Adipocyte (in vitro differentiated cells): ENCODE data around the gene SACM1L.

Experiments
- DNase-seq: peaks from one replicate; pipeline ENCODE4 v3.0.0-alpha.2; 2015; ENCODE audit warnings: low read depth
- H3K27me3 ChIP-seq: replicated peaks from 2 replicates; pipeline ENCODE4 v1.7.0; 2013; ENCODE audit warnings: mild to moderate bottlenecking, low read length, moderate library complexity; ENCODE audit not compliant: control insufficient read depth, insufficient read depth
- H3K36me3 ChIP-seq: 2 replicates; pipeline ENCODE4 v1.7.0; 2013; ENCODE audit warnings: low read length, mild to moderate bottlenecking, moderate library complexity; ENCODE audit not compliant: control insufficient read depth, insufficient read depth, severe bottlenecking
- H3K4me1 ChIP-seq: 2 replicates; pipeline ENCODE4 v1.7.0; 2013; ENCODE audit warnings: mild to moderate bottlenecking, low read length, moderate library complexity; ENCODE audit not compliant: control insufficient read depth, insufficient read depth
- H3K4me3 ChIP-seq: 2 replicates; pipeline ENCODE4 v1.7.0; 2013; ENCODE audit warnings: mild to moderate bottlenecking, low read length, moderate library complexity
- H3K9ac ChIP-seq: 2 replicates; pipeline ENCODE4 v1.7.0; 2013; ENCODE audit warnings: mild to moderate bottlenecking, low read length, moderate library complexity
- H3K9me3 ChIP-seq: 2 replicates; pipeline ENCODE4 v1.7.0; 2013; ENCODE audit warnings: mild to moderate bottlenecking, low read length, moderate library complexity; ENCODE audit not compliant: control insufficient read depth

Gene SACM1L

DNA sequence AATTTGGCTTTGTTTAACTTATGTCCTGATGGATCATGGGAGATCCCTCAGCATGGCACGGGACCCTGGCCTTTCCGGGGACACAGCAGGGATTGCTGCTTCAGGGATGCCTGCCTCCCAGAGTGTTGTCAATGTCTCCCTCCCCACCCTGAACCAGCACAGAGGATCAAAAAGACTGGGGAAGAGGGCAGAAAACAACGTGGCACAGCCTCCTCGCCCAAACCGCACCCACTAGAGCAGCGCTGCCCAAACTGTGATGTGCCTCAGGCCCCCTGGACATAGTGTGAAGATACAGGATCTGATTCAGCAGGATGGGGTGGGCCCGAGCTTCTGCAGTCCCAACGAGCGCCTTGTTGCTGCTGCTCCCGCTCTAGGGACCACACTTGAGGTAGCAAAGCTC is 72.6 kb downstream of the SACM1L start:
- H3K27me3 ChIP-seq: peaks cover 42% of the 10 kb centered on the region
- no peaks in the 10 kb centered on the region for H3K4me1 ChIP-seq
- no peaks in the 10 kb centered on the region for H3K36me3 ChIP-seq
- no peak overlapping the region for H3K9ac ChIP-seq
- H3K4me3 ChIP-seq: no peak overlapping the region
- H3K9me3 ChIP-seq: peaks cover 2% of the 10 kb centered on the region
- no peak for DNase-seq

GRCh38 chr3:45762647-45763302 is 73.6 kb downstream of the SACM1L start:
- no peaks in the 10 kb centered on the region for H3K36me3 ChIP-seq
- H3K27me3 ChIP-seq: peaks cover 42% of the 10 kb centered on the region
- DNase-seq: no peak
- no peak overlapping the region for H3K4me3 ChIP-seq
- peaks cover 12% of the 10 kb centered on the region for H3K9me3 ChIP-seq
- H3K4me1 ChIP-seq: no peaks in the 10 kb centered on the region
- H3K9ac ChIP-seq: no peak overlapping the region

DNA sequence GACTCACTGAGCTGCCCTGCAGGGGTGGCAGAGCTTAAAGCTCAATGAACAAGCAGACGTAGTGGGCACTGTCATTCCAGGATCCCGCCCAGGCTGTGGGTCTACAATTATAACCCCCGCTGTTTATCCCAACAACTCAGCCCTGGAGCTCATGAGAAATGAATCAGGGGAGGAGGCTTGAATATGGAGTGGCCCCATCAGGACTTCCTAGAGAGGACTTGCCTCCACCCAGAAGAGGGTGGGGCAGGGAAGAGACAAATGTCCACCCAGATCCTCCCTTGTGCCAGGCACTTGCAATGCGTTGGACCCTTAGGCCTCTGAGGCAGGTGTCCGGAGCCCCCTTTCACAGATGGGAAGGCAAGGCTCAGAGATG is 74.1 kb downstream of the SACM1L start:
- Histone ChIP-seq H3K9ac (no peak overlapping the region), H3K36me3 (no peaks in the 10 kb centered on the region), H3K9me3 (peaks cover 15% of the 10 kb centered on the region), H3K27me3 (peaks cover 42% of the 10 kb centered on the region), H3K4me1 (no peaks in the 10 kb centered on the region), H3K4me3 (no peak overlapping the region)
- DNase-seq: no peak

DNA sequence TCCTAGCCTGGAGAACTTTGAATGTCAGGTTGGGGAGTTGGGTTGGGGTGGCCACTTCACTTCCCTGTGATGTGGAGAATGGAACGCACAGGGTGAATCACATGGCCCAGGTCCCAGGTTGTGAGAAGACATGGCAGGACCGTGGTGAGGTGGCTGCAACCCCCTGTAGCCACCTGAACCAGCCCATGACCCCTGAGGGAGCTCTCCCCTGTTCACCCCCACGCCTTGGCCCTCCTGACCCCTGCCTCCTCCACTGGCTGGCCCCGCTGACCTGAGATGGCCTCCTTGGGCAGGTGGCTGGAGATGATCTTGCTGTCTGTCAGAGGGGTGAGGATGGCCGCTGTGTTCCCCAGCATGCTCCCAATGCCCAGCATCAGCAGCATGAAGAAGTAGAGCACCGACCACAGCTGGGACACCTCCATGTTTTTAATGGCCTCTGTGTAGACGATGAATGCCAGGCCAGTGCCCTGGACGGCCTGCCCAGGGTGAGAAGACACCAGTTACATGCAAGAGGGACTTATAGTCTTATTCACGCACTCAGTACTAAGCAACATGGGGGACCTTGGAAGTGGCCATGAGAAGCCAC is 76.2 kb downstream of the SACM1L start:
- Histone ChIP-seq H3K36me3 (no peaks in the 10 kb centered on the region), H3K9ac (no peak overlapping the region), H3K9me3 (peaks cover 15% of the 10 kb centered on the region), H3K4me3 (no peak overlapping the region), H3K27me3 (peaks cover 31% of the 10 kb centered on the region), H3K4me1 (no peaks in the 10 kb centered on the region)
- no peak for DNase-seq

GRCh38 chr3:45765958-45766357 is 76.8 kb downstream of the SACM1L start:
- Histone ChIP-seq H3K27me3 (peaks cover 32% of the 10 kb centered on the region), H3K4me3 (no peak overlapping the region), H3K36me3 (no peaks in the 10 kb centered on the region), H3K9ac (no peak overlapping the region), H3K4me1 (no peaks in the 10 kb centered on the region), H3K9me3 (peaks cover 15% of the 10 kb centered on the region)
- DNase-seq: no peak

- no peak for DNase-seq
- Histone ChIP-seq H3K36me3 (no peaks in the 10 kb centered on the region), H3K9ac (no peak overlapping the region), H3K9me3 (peaks cover 15% of the 10 kb centered on the region), H3K4me1 (no peaks in the 10 kb centered on the region), H3K27me3 (peaks cover 58% of the 10 kb centered on the region), H3K4me3 (no peak overlapping the region)
Observed at GRCh38 chr3:45771166-45771775, 82.1 kb downstream of the SACM1L start.

- Histone ChIP-seq H3K4me3 (no peak overlapping the region), H3K9me3 (peaks cover 12% of the 10 kb centered on the region), H3K9ac (no peak overlapping the region), H3K4me1 (no peaks in the 10 kb centered on the region), H3K36me3 (no peaks in the 10 kb centered on the region), H3K27me3 (peaks cover 64% of the 10 kb centered on the region)
- DNase-seq: no peak
Observed at GRCh38 chr3:45771831-45772230, 82.6 kb downstream of the SACM1L start.

GRCh38 chr3:45772341-45773035 is 83.3 kb downstream of the SACM1L start:
- no peak overlapping the region for H3K9ac ChIP-seq
- no peak for DNase-seq
- peaks cover 6% of the 10 kb centered on the region for H3K9me3 ChIP-seq
- no peaks in the 10 kb centered on the region for H3K36me3 ChIP-seq
- H3K27me3 ChIP-seq: peaks cover 69% of the 10 kb centered on the region
- no peaks in the 10 kb centered on the region for H3K4me1 ChIP-seq
- H3K4me3 ChIP-seq: no peak overlapping the region

- H3K27me3 ChIP-seq: peaks cover 73% of the 10 kb centered on the region
- no peaks in the 10 kb centered on the region for H3K9me3 ChIP-seq
- no peak overlapping the region for H3K4me3 ChIP-seq
- no peak overlapping the region for H3K9ac ChIP-seq
- DNase-seq: no peak
- no peaks in the 10 kb centered on the region for H3K4me1 ChIP-seq
- H3K36me3 ChIP-seq: no peaks in the 10 kb centered on the region
Observed at GRCh38 chr3:45773072-45773471, 83.9 kb downstream of the SACM1L start.

DNA sequence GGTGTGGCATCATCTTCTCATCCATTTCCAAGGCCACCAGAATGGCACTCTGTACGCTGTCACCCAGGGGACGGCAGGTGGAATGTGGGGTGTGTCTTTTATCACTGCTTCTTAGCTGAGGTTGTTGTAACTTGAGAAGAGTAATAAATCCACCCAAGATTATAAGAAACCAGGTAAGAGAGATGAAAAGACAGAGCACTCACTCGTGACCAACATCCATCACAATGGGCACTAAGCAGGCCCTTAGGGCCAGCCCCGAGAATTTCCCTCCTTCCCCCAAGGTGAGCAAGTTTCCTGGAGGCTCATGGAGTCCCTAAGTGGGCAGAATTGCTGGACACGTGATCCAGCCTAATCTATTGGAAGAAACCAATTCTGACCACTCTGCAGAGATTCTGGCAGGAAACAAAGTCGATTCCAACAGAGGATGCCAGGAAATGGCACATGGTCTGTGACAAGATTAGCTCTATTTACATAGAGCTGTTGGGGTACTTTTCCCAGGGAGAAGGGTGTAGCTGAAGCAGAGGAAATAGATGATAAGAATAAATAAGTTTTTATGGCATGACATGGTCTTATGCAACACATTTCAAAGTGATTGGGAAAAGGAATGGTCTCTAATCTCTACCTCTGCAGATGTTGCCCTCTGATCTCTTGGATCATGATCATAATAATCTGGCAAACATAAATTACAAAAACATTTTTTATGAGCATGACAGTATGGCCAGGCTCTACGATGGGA is 84.7 kb downstream of the SACM1L start:
- Histone ChIP-seq H3K27me3 (peaks cover 81% of the 10 kb centered on the region), H3K4me3 (no peak overlapping the region), H3K36me3 (no peaks in the 10 kb centered on the region), H3K9me3 (no peaks in the 10 kb centered on the region), H3K9ac (no peak overlapping the region), H3K4me1 (no peaks in the 10 kb centered on the region)
- DNase-seq: no peak
